HCT116 (cell line): Measurements from ENCODE around the gene AMDHD2. TPM values are rescaled to one million over a fixed set of nuclear protein-coding genes. Genes with fewer than 3 reads are reported as not detected.
"Not testable (repeated sequence)": the region's sequence is repeated elsewhere in the genome, so short reads cannot be mapped to it uniquely, and the experiment has no call there.

ENCODE experiments used
- ATAC-seq: fragments of 200-7000 bp; cut with Tn5 transposase; 2 replicates; pipeline ENCODE4 v1.9.1; 2020; ENCODE audit warnings: mild to moderate bottlenecking, moderate library complexity
- BruUV-seq: library from RNA; stranded (reverse); fragments of 400-500 nt; replicated peaks from 2 replicates; lab custom pipeline; 2021; lab: Mats Ljungman, UMichigan
- CTCF ChIA-PET: fragments of 300-600 bp; sonication (Branson Sonifier 250); formaldehyde crosslinking; loops from one replicate; lab custom pipeline; 2021; ENCODE audit warnings: antibody characterized with exemption; lab: Charles Lee
- POLR2A ChIA-PET: fragments of 300-600, 350-600 bp; sonication (Branson Sonifier 250); formaldehyde crosslinking; loops from one replicate; lab custom pipeline; 2021; ENCODE audit warnings: antibody characterized with exemption; lab: Charles Lee
- RAD21 ChIA-PET, 2 experiments: fragments of 300-600 bp; sonication (Branson Sonifier 250); formaldehyde crosslinking; loops; one replicate each; lab custom pipeline; 2023; ENCODE audit warnings: low total read pairs in 2 of 2; ENCODE audit not compliant: uncharacterized antibody in 2 of 2, unreplicated experiment in 2 of 2, low non-redundant PET in 1 of 2; lab: Charles Lee
- DNase-seq: peaks from one replicate; pipeline ENCODE4 v3.0.0-alpha.2; 2010; ENCODE audit warnings: low read depth, low spot score
- H2AFZ ChIP-seq: fragments of 200-600 bp; shearing (Covaris generic), sonication (generic); 2 replicates; pipeline ENCODE4 v1.6.1; 2017; ENCODE audit warnings: low read depth, mixed run types, mixed read lengths, antibody characterized with exemption, low read length; ENCODE audit not compliant: poor library complexity, severe bottlenecking
- H3K27ac ChIP-seq: 2 replicates; pipeline ENCODE4 v1.5.1; 2012; ENCODE audit warnings: low read depth, low read length
- H3K27me3 ChIP-seq: fragments of 200-600 bp; sonication (generic); 2 replicates; pipeline ENCODE4 v1.6.1; 2016; ENCODE audit warnings: mixed run types, low read length, mixed read lengths; ENCODE audit not compliant: insufficient read depth
- H3K36me3 ChIP-seq, 2 experiments: fragments of 200-500 bp in 1 of 2; fragments of 200-600 bp in 1 of 2; sonication (Bioruptor generic) in 1 of 2; sonication (generic) in 1 of 2; 2 replicates each; pipeline versions ENCODE4 v1.5.1 to v1.6.1; 2014 to 2016; ENCODE audit warnings: low read length in 2 of 2, inconsistent platforms in 1 of 2, mixed read lengths in 1 of 2, mixed run types in 1 of 2; ENCODE audit not compliant: insufficient read depth in 2 of 2, control insufficient read depth in 1 of 2
- H3K4me1 ChIP-seq, 2 experiments: fragments of 200-600 bp in 1 of 2; sonication (generic) in 1 of 2; 2 replicates each; pipeline versions ENCODE4 v1.5.1 to v1.6.1; 2012 to 2017; ENCODE audit warnings: low read length in 2 of 2, inconsistent platforms in 1 of 2, mild to moderate bottlenecking in 1 of 2, mixed read lengths in 1 of 2, mixed run types in 1 of 2, moderate library complexity in 1 of 2; ENCODE audit not compliant: insufficient read depth in 2 of 2, control insufficient read depth in 1 of 2
- H3K4me2 ChIP-seq: fragments of 200-600 bp; sonication (generic); 2 replicates; pipeline ENCODE4 v1.6.1; 2017; ENCODE audit warnings: mixed run types, low read length, mixed read lengths
- H3K4me3 ChIP-seq, 2 experiments: fragments of 200-600 bp in 1 of 2; sonication (generic) in 1 of 2; replicated peaks in 1 of 2; 2 replicates each; pipeline ENCODE4 v1.5.1; 2011 to 2016; ENCODE audit warnings: low read length in 2 of 2, control low read depth in 1 of 2, low read depth in 1 of 2, mild to moderate bottlenecking in 1 of 2, mixed read lengths in 1 of 2, mixed run types in 1 of 2
- H3K79me2 ChIP-seq: fragments of 200-600 bp; sonication (generic); 2 replicates; pipeline ENCODE4 v1.6.1; 2017; ENCODE audit warnings: mild to moderate bottlenecking, mixed run types, low read length, moderate library complexity, mixed read lengths; ENCODE audit not compliant: insufficient read depth
- H3K9ac ChIP-seq: fragments of 200-600 bp; sonication (generic); 2 replicates; pipeline ENCODE4 v1.6.1; 2016; ENCODE audit warnings: low read length, mixed read lengths
- H3K9me2 ChIP-seq: fragments of 200-600 bp; sonication (generic), shearing (Covaris generic); 2 replicates; pipeline ENCODE4 v1.6.1; 2017; ENCODE audit warnings: mixed run types, mild to moderate bottlenecking, moderate library complexity; ENCODE audit not compliant: insufficient read depth
- H3K9me3 ChIP-seq, 2 experiments: fragments of 200-500 bp in 1 of 2; fragments of 200-600 bp in 1 of 2; sonication (Bioruptor generic) in 1 of 2; sonication (generic) in 1 of 2; 2 replicates each; pipeline ENCODE4 v1.6.1; 2014 to 2017; ENCODE audit warnings: low read length in 2 of 2, mixed read lengths in 2 of 2, inconsistent platforms in 1 of 2, low read depth in 1 of 2, mild to moderate bottlenecking in 1 of 2, mixed run types in 1 of 2, moderate library complexity in 1 of 2; ENCODE audit not compliant: control insufficient read depth in 1 of 2, insufficient read depth in 1 of 2
- H4K20me1 ChIP-seq: fragments of 200-600 bp; sonication (generic), shearing (Covaris generic); 2 replicates; pipeline ENCODE4 v1.6.1; 2017; ENCODE audit warnings: mixed run types, mild to moderate bottlenecking, moderate library complexity; ENCODE audit not compliant: insufficient read depth
- intact Hi-C: fragments of 100-400 bp; cut with micrococcal nuclease; formaldehyde crosslinking; loops from 2 replicates; pipeline ENCODE4 v1.10.0; 2022
- total RNA-seq: library from RNA; stranded (reverse); gene quantifications from one replicate; pipeline ENCODE4 v1.2.1, GENCODE V29; 2021; ENCODE audit not compliant: unreplicated experiment

The AMDHD2 gene
- total RNA-seq, 1 experiment from 2014 or later, result 42.9 TPM

DNA sequence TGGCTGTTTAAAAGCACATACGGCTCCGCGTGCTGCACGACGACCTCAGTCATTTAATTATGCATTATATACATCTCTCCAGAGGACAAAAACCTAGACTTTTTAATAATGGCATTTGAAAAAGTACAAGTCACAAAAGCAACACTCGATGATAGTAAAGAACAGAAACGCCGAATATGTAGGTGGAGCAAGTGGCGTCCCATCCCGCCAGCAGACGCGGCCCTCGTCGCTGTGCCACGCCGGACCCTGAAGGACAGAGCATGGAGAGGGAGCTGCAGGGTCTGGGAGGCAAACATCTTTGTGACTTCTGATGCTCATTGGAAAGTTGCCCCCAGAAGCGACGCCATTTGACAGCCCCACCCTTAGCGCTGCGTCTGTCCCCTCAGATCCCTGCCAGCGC, 55.7 kb downstream of the AMDHD2 start:
- H3K27ac ChIP-seq, H3K9ac ChIP-seq, H3K4me3 ChIP-seq, CTCF ChIA-PET, H2AFZ ChIP-seq, H3K27me3 ChIP-seq, H4K20me1 ChIP-seq, H3K79me2 ChIP-seq, ATAC-seq, DNase-seq, H3K4me2 ChIP-seq, H3K36me3 ChIP-seq, H3K4me1 ChIP-seq, intact Hi-C loops, BruUV-seq, POLR2A ChIA-PET, H3K9me2 ChIP-seq, RAD21 ChIA-PET, H3K9me3 ChIP-seq: not testable (repeated sequence)

DNA sequence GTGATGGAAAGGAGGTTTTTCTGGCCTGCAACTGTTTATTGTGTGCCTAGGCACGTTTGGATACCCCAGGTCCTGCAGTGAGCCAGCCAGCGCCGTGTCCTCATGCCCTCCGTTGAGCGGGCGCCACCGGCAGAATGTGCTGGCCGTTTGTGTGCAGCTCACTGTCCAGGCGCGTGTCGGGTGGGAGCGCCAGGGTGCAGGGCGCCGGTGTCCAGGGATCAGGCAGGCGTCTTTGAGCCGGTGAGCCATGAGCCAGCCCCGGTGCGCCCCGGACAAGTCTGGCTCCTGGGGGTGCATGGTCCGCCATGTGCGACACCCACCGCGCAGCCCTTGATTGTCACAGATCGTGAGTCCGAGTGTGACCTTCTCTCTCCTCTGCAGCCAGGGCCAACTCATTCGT, 56.9 kb downstream of the AMDHD2 start:
- H3K4me1 ChIP-seq, DNase-seq, POLR2A ChIA-PET, CTCF ChIA-PET, intact Hi-C loops, H3K36me3 ChIP-seq, H3K27me3 ChIP-seq, H3K4me3 ChIP-seq, H2AFZ ChIP-seq, H4K20me1 ChIP-seq, H3K9ac ChIP-seq, H3K9me2 ChIP-seq, H3K9me3 ChIP-seq, ATAC-seq, BruUV-seq, H3K27ac ChIP-seq, RAD21 ChIA-PET, H3K4me2 ChIP-seq, H3K79me2 ChIP-seq: not testable (repeated sequence)

DNA sequence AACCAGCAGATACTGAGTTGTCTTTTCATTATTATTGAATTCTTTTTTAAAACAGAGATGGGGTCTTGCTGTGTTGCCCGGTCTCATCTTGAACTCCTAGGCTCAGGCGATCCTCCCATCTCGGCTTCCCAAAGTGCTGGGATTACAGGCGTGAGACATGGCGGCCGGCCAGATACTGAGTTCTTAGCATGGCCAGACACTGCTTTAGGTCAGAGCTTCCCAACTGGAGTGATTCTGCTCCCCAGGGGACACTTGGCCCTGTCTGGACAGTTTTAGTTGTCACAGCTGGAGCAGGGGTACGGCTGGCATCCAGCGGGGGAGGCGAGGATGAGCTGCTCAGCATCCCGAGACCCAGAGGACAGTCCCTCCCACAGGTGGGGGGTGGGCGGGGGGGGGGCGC, 58.7 kb downstream of the AMDHD2 start:
- H3K9me2 ChIP-seq, H3K9me3 ChIP-seq, H2AFZ ChIP-seq, H3K27me3 ChIP-seq, POLR2A ChIA-PET, H3K79me2 ChIP-seq, DNase-seq, RAD21 ChIA-PET, intact Hi-C loops, H3K4me2 ChIP-seq, ATAC-seq, H3K27ac ChIP-seq, BruUV-seq, H3K36me3 ChIP-seq, H3K9ac ChIP-seq, CTCF ChIA-PET, H3K4me1 ChIP-seq, H3K4me3 ChIP-seq, H4K20me1 ChIP-seq: not testable (repeated sequence)

DNA sequence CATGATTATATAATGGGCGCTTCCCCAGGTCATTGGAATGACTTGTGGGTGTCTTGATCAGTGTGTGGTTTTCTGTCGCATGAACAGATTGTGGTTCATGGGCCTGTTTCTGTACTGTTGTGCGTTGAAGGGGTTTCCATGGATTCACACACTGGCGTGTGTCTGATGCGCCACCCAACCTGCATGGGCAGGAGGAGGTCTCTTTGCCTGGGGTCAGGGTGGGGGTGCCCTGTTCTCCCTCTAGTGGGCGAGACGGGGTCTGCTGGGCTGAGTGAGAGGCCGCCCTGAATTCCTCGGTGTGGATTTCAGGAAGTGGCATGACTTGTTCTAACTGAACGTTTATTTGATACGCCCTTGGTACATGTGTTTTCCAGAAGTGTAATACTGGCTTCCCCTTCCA, 60.0 kb downstream of the AMDHD2 start:
- H3K4me3 ChIP-seq, H3K4me1 ChIP-seq, RAD21 ChIA-PET, H4K20me1 ChIP-seq, H3K9ac ChIP-seq, H3K4me2 ChIP-seq, intact Hi-C loops, H3K9me2 ChIP-seq, POLR2A ChIA-PET, H3K9me3 ChIP-seq, DNase-seq, H3K27ac ChIP-seq, H3K36me3 ChIP-seq, H3K27me3 ChIP-seq, CTCF ChIA-PET, H3K79me2 ChIP-seq, BruUV-seq, H2AFZ ChIP-seq: not testable (repeated sequence)
- peak; percentile 77 for ATAC-seq

DNA sequence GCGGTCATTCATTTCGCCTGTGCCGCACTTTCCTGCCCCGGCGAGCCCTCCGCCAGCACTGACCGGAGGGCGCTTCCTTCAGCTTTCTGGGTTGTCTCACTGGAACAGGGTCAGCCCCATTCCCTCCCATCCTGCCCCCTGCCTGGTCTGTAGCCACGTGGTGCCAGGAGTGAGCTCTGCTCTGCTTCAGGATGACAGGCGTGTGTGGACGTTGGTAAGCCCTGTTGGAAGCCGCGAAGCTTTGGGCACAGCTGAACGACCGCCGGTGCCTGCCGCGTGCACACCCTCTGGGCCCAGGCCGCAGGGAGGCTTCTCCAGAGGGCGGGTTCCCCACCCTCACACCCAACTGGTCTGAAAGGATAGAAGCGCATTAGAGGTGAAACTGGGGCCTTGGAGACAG, 60.6 kb downstream of the AMDHD2 start:
- H3K27ac ChIP-seq, H4K20me1 ChIP-seq, H3K27me3 ChIP-seq, ATAC-seq, intact Hi-C loops, CTCF ChIA-PET, DNase-seq, H3K4me2 ChIP-seq, H2AFZ ChIP-seq, H3K9ac ChIP-seq, H3K4me3 ChIP-seq, POLR2A ChIA-PET, H3K9me2 ChIP-seq, H3K9me3 ChIP-seq, H3K79me2 ChIP-seq, H3K4me1 ChIP-seq, RAD21 ChIA-PET, H3K36me3 ChIP-seq: not testable (repeated sequence)
- TSS peak; percentile 29 for BruUV-seq
